Measurements from ENCODE around the gene TMEM259.
A peak's percentile ranks its signal among the peaks of the same experiment; 100 is the strongest.

TMEM259 gene

DNA sequence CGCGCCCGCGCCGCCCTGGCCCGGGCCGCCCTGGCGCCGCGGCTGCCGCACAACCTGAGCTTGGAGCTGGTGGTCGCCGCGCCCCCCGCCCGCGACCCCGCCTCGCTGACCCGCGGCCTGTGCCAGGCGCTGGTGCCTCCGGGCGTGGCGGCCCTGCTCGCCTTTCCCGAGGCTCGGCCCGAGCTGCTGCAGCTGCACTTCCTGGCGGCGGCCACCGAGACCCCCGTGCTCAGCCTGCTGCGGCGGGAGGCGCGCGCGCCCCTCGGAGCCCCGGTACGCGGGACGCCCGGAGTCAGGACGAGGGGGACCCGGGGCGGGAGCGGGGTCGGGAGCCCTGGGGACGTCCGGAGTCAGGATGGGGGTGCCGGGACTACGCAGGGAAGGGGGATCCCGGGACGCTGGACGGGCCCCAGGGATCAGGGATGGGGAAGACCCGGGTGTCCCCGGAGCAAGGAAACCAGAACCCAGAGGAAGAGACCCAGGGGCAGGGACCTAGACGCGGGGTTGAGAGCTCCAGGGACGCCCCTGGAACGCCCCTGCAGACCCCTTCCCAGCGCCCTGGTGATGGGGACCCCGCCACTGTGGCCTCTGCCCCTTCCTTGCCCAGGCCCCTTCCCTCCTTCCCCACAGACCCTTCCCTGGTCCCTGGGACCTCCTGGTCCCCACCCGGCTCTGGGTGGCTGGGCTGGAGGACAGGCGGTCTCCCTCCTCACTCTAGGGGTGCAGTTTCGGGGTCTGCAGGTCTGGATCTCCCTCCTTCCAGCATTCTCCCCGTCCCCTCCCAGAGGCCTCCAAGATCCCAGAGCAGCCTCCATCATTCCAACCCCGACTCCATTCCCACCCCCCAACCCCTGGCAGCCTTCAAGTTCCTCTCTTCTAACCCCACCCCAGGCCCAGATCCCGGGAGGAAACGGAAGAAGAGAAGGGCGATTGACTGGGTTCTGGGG is 20.1 kb downstream of the TMEM259 start:
- no peak for DNase-seq

DNA sequence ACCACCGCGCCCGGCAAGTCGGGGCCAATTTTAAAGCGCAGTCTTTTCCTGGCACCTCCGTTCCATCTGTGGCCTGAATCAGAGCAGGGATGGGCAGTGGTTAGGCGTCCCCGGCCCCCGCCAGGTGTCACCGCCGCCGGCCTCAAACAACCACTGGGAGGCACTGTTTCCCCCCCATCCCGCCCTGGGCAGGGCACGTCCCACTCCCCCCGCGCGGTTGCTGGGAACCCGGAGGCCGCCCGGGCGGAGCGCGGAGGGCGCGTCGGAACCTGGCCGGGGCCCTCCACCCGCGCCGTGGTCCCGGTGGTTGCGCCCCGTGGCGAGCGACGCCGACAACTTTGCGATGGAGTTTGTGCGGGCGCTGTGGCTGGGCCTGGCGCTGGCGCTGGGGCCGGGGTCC is 20.8 kb downstream of the TMEM259 start, which contains the start of gene GRIN3B:
TSS of gene GRIN3B (plus strand) at position 325 of the 400 bp plus-strand sequence. CDS start at position 344, 19 bp downstream.
- DNase-seq, result peak; percentile 66 to 72

DNA sequence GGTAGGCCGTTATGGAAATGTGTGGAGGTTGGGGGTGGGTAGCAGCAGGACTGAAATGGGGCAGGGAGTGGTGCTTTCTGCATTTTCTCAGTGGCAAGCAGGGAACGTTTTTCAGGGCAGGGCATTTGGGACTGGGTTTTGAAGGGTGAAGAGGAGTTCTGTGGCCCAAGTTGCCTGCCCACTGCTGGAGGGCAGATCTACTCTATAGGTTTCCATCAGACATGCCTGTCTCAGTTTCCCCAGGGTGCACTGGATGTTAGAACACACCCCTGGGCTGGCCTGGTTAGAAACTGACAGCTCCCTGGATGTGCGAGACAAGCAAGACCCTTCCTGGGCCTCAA is 21.6 kb downstream of the TMEM259 start:
- DNase-seq, result no peak

DNA sequence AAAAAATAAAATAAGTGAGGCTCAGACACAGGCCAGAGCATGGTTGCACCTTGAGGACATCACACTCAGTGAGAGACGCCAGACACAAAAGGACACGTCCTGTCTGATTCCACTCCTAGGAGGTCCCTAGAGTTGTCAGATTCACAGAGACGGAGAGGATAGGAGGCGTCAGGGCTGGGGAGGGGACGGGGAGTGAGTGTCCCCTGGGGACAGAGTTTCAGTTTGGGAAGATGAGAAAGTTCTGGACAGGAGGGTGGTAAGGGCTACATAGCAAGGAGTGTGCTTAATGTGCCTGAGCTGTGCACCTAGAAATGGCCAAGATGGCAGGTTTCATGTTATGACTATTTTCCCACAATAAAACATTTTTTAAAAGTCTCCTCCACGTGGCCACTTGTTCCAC is 22.9 kb downstream of the TMEM259 start:
- DNase-seq, result no peak

DNA sequence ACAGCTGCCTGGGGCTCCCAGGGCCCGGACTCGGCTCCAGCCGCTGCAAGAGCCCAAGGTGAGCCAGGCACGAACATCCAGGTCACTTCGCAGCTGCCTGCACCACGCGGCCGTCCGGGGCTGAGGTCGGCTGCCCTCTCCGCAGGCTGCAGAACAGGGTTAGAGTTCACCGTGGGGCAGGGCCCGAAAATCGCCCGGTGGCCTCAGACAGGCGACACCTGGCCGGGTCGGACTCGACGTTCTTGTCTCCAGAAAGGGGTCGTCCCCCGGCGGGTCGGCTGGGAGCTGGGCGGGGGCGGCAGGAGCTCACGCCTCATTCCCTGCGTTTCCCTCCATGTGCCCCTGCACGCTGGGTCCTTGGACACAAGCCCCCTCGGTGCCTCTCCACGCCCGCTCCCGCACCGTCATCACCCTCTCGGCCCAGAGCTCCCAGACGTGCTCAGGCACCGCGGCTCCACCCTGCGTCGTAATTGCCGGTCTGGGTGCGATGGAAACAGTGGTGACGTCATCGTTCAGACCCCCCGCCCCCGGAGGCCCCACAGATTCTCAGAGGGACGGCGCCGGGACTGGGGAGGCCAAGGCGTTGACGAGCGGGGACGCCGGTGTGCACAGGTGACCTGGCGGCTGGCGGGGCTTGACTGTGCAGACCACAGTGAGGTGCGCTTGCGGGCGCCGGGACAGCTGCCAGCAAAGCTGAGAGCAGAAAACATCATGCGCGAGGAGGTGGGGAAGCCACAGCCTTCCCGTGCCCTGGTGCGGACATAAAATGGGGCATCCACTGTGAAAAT is 24.7 kb downstream of the TMEM259 start:
- DNase-seq, result peak; percentile 85 to 87

DNA sequence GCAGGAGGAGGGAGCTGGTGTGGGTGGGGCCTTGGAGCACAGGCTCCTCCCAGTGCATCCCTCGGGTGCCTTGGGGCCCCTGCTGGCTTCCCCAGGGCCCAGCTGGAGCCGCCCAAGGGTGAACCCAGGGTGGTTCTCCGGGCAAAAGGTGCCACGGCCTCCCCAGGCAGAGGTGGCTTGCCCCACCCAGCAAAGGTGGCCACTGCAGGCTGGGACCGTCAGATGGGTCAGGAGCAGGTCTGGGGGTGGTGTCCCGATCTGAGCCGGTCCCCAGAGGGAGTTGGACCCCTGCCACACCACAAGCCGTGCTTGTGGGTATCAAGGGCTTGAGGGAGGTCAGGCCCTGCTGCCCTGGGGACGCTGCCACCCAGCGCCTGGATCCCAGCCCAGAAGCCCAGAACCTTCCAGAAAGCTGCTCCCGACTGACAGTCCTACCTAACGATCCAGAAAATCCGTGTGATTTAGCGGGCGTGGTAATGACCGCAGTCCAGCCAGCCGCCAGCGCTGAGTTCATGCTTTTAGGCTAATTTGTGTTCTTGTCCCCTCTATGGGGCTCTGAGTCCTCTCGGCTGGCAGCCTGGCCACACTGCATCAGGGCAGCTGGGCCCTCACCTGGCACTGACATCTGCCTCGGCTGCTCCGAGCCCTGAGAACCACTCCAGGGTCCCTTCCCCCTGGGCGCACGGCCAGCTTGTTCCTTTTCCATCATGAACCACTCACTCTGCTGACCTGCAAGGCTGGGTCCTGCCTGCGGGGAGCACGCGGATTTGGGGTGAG is 25.7 kb downstream of the TMEM259 start:
- no peak for DNase-seq

DNA sequence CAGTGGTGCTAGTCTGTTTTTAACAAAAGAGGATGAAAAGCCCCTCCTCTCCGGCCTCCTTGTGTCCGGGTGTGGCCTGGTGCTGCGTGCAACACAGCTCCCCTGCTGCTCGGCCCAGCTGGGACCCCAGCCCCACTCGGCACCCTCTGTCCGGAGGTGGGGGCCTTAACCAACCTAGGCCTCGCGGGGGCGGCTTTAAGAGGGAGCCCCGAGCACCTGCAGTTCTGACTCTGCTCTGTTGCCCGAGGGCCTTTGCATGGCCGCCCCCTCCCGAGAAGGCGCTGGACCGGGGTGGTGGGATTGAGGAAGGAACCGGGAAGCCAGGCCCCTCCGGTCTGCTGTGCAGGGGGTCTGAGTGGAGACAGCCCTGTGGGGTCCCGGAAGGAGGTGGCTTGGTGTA is 26.4 kb downstream of the TMEM259 start:
- no peak for DNase-seq

DNA sequence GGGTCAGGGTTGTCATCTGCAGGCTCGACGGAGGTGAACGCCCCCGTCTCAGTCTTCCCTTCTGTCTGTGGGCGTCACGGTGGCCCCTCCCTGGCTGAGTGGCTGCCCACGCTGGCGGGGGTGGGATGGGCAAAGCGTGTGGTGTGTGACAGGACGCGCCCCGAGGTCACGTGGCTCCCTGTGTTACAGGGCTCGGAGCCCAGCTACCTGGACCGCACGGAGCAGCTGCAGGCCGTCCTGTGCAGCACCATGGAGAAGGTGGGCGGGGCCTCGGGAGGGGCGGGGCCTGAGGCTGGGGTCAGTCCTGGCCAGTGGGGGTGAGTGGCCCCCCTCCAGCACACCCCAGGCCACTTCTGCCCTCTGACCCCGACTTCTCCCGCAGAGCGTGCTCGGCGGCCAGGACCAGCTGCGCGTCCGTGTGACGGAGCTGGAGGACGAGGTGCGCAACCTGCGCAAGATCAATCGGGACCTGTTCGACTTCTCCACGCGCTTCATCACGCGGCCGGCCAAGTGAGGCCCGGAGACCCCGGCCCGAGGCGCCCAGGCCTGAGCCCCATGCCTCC is 27.0 kb downstream of the TMEM259 start:
- DNase-seq, result no peak

DNA sequence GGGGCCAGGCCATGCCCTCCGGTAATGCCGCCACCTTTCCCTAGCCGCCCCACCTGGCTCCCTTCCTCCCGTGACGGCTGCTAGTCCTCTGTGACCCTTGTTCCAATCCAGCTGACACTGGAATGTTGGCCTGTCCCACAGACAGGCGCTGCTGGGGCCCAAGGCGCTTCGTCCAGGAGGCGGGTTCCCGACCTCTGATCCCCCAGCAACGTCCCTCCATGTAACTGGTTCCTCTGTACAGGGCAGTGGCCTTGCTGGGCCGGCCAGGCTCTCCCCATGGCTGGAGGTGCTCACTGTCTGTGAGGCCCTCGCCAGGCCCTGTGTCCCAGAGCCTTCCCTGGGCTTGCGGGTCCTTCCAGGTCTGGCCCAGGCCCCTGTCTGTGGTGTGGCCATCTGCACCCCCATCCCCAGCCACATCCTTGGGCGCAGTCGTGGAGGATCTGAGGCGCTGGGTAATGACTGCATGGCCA is 27.5 kb downstream of the TMEM259 start:
- DNase-seq, result no peak

DNA sequence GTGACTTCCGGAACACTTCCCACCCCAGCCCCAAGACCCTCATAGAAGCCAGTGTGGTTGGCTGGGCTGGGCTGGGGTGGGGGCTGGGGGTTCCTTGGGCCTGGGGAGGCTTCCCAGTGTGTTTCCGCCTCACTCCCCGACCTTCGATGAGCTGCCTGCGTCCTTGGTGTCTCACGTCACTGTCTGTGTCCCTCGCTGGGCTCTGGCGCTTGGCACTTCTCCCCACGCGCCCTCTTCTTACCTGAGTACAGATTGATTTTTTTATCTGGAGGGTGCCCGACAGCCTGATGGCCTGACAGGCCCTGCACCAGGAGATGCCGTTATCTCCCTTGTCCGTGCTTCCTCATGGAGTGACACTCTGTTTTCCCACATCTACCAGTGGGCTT is 28.3 kb downstream of the TMEM259 start:
- no peak for DNase-seq

DNA sequence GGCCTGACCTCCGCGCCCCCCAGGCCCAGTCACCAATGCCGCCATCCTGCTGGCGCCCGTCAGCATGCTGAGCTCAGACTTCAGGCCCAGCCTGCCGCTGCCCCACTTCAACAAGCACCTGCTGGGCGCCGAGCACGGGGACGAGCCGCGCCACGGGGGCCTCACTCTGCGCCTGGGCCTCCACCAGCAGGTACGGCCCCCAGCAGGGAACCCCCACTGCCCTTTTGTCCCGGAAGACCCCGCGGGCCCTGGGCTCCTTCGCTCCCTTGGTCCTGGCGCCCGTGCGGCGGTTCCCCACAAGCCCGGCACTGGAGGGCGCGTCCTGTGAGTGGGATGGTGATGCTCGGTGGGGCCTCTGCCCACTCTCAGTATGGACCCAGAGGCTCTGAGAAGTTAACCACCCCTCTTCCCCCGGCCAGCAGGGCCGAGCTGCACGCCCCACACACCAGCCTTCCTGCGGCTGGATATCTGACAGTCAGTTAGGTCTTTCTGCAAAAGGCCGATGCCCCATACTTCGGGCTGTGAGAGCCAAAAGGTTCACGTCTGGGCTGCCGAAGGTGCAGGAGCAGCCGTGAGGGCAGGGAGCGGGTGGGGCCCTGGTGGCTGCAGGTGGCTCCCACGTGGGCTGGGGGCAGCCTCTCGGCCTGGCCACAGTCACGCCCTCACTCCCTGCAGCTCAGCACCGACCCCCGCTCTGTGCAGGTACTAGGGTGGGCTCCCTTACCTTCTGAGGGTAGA is 28.8 kb downstream of the TMEM259 start:
- no peak for DNase-seq

DNA sequence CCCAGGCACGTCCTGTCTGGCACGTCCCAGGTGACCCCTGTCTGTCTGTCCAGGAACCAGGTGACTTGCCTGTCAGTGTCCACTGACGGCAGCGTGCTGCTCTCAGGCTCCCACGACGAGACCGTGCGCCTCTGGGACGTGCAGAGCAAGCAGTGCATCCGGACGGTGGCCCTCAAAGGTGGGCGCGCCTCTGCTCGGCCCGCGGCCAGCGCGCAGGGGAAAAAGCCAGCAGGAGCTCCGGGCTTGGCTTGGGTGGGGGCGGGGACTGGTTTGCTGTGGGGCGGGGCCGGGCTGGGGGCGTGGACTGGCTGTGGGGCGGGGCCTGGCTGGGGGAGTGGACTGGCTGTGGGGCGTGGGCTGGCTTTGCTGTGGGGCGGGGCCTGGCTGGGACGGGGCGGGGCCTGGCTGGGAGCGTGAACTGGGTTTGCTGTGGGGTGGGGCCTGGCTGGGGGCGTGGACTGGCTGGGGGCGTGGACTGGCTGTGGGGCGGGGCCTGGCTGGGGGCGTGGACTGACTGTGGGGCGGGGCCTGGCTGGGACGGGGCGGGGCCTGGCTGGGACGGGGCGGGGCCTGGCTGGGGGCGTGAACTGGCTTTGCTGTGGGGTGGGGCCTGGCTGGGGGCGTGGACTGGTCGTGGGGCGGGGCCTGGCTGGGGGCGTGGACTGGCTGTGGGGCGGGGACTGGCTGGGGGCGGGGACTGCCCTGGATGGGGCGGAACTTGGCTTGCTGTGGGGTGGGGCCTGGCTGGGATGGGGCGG is 29.6 kb downstream of the TMEM259 start:
- peak; percentile 54 to 56 for DNase-seq

DNA sequence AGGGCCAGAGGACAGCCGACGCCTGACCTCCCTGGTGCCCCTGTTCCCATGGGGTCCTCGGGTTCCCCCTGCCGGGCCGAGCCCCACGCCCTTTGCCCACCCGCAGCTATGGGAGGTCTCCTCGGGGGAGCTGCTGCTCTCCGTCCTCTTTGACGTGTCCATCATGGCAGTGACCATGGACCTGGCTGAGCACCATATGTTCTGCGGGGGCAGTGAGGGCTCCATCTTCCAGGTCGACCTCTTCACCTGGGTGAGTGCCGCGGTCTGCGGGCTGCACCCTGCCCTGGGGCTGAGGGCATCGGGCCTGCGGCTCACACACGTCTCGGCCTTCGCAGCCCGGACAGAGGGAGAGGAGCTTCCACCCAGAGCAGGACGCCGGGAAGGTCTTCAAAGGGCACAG is 30.2 kb downstream of the TMEM259 start:
- DNase-seq, result no peak

DNA sequence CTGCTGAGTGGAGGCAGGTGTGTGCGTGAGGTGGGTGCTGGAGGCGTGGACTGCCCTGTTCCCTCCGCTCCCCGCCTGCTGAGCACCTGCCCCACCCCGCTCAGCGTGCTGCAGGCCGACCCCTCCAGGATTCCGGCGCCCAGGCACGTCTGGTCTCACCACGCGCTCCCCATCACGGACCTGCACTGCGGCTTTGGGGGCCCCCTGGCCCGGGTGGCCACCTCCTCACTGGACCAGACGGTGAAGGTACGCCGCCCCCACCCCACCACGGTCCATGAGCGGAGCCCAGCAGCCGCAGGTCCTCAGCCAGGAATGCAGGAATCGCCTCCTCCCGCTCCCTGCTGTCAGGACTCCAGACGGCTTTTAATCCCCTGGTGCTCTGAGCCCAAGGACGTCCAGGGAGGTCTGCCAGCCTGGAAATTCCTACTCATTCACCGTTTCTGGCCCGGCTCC is 30.8 kb downstream of the TMEM259 start:
- no peak for DNase-seq

DNA sequence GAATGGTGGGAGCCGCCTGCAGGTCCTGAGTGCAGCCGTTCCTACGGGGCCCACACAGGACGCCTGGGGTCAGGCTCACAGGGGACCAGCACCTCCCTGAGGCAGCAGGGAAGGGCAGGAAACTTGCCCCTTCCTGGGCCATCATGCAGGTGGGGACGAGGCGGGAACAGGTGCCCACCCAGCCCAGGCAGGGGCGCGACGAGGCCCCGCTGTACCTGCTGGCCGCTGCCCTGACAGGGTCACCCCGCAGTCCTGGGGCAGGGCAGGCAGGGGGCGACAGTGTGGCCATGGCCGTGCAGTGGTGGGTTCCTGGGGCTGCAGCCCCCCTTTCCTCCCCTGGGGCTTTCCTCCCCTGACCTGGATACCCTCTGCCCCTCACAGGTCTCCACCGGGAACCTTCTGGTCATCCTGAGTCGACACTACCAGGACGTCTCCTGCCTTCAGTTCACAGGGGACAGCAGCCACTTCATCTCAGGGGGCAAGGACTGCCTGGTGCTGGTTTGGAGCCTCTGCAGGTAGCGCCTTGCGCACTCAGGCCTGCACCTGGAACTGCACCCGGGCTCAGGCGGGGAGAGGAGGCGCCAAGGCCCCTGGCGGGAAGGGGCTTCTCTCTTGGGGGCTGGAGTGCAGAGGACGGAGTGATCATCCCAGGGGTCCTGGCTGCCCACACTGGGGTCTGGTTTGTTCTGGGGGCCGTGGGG is 31.4 kb downstream of the TMEM259 start:
- no peak for DNase-seq

DNA sequence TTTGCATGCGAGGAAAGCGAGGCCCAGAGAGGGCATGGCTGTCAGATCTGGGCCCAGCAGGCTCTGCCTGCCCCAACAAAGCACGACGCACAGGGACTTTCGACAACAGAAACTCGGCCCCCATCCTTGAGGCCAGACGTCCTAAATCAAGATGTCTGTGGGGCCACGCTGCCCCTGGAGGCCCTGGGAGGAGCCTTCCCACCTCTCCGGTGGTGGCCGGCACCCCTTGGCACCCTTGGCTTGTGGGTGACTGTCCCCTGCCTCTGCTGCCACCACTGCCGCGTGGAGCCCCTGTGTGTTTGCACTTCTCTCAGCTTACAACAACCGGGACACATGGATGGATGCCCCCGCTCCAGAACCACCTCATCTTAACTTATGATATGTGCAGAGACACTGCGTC is 32.4 kb downstream of the TMEM259 start:
- DNase-seq, result no peak

DNA sequence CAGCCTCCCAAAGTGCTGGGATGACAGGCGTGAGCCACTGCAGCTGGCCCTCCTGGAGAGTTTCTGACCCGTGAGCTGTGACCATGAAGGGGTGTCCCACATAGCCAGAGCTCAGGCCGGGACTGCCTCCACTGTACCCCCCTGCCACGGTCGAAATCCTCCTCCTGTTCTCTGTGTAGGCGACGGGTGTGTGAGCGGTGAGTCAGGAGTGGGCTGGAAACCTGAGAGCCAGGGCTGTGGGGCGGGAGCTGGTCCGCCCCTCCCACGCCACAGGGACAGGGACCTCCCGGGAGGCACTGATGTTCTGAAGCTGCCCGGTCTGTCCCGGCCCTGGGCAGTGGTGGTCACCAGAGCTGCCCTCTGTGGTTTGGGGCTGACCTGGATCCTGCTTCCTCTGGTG is 32.8 kb downstream of the TMEM259 start:
- DNase-seq, result no peak

DNA sequence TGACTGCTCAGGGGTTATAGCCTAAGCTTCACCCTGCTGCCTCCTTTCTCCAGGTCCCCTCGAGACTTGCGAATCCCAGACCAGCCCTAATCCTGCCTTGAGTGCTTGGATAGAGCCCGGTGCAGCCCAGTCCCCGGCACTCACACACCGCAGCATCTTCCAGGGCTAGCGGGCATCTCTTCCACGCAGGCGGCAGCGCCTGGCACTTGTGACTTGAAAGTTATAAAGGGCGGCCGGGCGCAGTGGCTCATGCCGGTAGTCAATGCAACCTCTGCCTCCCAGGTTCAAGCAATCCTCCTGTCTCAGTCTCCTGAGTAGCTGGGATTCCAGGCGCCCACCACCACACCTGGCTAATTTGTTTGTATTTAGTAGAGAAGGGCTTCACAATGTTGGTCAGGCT is 34.8 kb downstream of the TMEM259 start:
- DNase-seq, result no peak

DNA sequence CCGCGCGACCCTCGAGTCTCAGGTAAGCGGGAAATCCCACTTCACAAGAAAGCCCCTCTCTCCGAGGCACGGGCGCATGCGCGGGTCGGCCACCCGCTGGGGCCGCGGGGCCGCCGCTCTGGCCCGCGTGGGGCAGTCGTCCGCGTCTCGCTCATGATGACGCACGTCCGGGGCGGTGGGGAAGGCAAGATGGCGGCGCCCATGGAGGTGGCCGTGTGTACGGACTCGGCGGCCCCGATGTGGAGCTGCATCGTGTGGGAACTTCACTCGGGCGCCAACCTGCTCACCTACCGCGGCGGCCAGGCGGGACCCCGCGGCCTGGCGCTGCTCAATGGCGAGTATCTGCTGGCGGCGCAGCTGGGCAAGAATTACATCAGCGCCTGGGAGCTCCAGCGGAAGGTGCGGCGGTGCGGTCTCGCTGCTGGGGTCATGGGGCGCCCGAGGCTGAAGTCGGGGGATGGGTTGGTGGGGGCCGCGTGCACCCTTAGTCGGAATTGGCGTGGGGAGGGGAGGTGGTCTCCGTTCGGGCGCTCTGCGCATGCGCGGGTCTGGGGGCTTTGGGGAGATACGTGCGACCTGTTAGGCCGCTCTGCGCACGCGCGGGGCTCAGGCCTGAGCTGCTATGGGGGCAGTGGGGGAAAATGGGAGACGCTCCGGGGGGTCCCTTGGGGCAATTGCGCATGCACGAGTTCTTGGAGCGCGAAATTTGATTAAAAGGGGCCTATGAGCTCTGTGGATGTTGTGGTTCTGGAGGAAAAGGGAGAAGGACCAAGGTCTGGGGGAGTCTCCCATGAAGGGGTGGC is 36.6 kb downstream of the TMEM259 start, which contains the start of gene WDR18:
TSS of gene WDR18 (plus strand) at position 181 of the 803 bp plus-strand sequence. CDS start at position 190, 9 bp downstream.
- DNase-seq, result peak; percentile 89 to 90
